Measurements from ENCODE around the gene IRF9. TPM values are rescaled to one million over a fixed set of nuclear protein-coding genes. Genes with fewer than 3 reads are reported as not detected.

IRF9 gene
- total and polyA plus RNA-seq, 7 donors: 46.2 to 115 (median 55.6) TPM

DNA sequence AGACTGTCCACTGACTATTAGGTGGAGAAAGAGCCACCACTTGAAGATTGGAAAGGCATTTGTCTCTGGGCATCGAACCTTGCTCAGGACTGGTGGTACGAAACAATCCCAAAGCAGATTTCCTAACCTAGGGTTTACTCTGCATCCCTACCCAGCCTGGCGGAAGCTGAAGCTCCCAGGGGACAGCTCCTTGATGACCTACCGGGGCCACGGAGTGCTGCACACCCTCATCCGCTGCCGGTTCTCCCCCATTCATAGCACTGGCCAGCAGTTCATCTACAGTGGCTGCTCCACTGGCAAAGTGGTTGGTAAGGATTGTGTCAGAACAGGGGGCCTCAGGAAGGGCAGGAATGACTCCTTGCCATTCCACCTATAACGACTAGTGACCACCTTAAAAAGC lies 39.9 kb upstream of the IRF9 start:
- Histone ChIP-seq H3K4me3 (no peak overlapping the region), H3K36me3 (peaks cover 24 to 77% (median 49%) of the 10 kb centered on the region in 4 donors), H3K27ac (no peak overlapping the region), H3K27me3 (no peaks in the 10 kb centered on the region), H3K4me1 (peaks cover 0 to 7% (median 2%) of the 10 kb centered on the region in 4 donors), H3K9me3 (no peaks in the 10 kb centered on the region)
- DNase-seq: no peak
- WGBS, 2 donors: 96 to 97% methylated on average over 8 of the region's 8 CpGs
- no peak for TF ChIP-seq EP300 (IDR thresholded peaks at IDR 0.05)
- TF ChIP-seq POLR2AphosphoS5 (IDR thresholded peaks at IDR 0.05): no peak
- TF ChIP-seq, protein P1, sequence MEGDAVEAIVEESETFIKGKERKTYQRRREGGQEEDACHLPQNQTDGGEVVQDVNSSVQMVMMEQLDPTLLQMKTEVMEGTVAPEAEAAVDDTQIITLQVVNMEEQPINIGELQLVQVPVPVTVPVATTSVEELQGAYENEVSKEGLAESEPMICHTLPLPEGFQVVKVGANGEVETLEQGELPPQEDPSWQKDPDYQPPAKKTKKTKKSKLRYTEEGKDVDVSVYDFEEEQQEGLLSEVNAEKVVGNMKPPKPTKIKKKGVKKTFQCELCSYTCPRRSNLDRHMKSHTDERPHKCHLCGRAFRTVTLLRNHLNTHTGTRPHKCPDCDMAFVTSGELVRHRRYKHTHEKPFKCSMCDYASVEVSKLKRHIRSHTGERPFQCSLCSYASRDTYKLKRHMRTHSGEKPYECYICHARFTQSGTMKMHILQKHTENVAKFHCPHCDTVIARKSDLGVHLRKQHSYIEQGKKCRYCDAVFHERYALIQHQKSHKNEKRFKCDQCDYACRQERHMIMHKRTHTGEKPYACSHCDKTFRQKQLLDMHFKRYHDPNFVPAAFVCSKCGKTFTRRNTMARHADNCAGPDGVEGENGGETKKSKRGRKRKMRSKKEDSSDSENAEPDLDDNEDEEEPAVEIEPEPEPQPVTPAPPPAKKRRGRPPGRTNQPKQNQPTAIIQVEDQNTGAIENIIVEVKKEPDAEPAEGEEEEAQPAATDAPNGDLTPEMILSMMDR (IDR thresholded peaks at IDR 0.05): no peak
- TF ChIP-seq POLR2A (IDR thresholded peaks at IDR 0.05): no peak
- intact Hi-C loops (cut with DNase I): no loop called here

DNA sequence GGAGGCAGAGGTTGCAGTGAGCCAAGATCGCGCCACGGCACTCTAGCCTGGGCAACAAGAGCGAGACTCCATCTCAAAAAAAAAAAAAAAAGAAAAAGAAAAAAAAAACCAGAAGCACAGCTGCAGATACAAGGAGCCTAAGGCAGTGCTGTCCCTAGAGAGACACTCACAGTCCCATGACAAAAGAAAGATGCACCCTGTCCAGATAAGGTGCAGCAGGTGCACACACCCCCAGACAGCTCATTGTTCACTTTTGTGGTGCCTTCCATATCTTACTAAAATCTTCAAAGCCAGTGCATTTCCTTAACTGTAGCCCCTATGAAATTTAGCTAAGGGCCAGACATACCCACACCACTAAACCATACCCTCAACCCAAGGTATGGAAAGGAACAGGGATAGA lies 38.6 kb upstream of the IRF9 start:
- DNase-seq: no peak
- Histone ChIP-seq H3K4me3 (no peak overlapping the region), H3K36me3 (peaks cover 24 to 71% (median 47%) of the 10 kb centered on the region in 4 donors), H3K9me3 (no peaks in the 10 kb centered on the region), H3K27me3 (no peaks in the 10 kb centered on the region), H3K4me1 (no peaks in the 10 kb centered on the region), H3K27ac (no peak overlapping the region)
- intact Hi-C loops (cut with DNase I): no loop called here
- WGBS, 2 donors: 93 to 99% methylated on average over 4 of the region's 4 CpGs
- TF ChIP-seq POLR2AphosphoS5 (IDR thresholded peaks at IDR 0.05): no peak
- no peak for TF ChIP-seq EP300 (IDR thresholded peaks at IDR 0.05)
- TF ChIP-seq, protein P1 (IDR thresholded peaks at IDR 0.05): no peak
- no peak for TF ChIP-seq POLR2A (IDR thresholded peaks at IDR 0.05)

DNA sequence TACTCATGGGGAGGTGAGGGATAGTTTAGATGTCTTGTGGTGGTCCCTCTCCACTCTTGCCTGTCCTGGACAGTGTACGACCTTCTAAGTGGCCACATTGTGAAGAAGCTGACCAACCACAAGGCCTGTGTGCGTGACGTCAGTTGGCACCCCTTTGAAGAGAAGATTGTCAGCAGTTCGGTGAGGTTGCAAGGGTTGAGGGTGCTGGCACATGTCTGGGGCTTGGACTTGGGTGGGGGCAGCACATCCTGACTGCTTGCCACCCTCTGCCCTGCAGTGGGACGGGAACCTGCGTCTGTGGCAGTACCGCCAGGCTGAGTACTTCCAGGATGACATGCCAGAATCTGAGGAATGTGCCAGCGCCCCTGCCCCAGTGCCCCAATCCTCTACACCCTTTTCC lies 38.2 kb upstream of the IRF9 start:
- no peaks in the 10 kb centered on the region for H3K27me3 ChIP-seq
- H3K27ac ChIP-seq: no peak overlapping the region
- H3K4me3 ChIP-seq: no peak overlapping the region
- no peaks in the 10 kb centered on the region for H3K9me3 ChIP-seq
- 94 to 95% methylated on average over 8 of the region's 8 CpGs for WGBS, 2 donors
- H3K36me3 ChIP-seq: peaks cover 24 to 66% (median 46%) of the 10 kb centered on the region in 4 donors
- intact Hi-C loops (cut with DNase I): no loop called here
- TF ChIP-seq EP300 (IDR thresholded peaks at IDR 0.05): no peak
- TF ChIP-seq POLR2AphosphoS5 (IDR thresholded peaks at IDR 0.05): no peak
- TF ChIP-seq POLR2A (IDR thresholded peaks at IDR 0.05): no peak
- TF ChIP-seq, protein P1 (IDR thresholded peaks at IDR 0.05): no peak
- no peaks in the 10 kb centered on the region for H3K4me1 ChIP-seq
- DNase-seq: no peak

GRCh38 chr14:24123424-24124417 lies 37.3 kb upstream of the IRF9 start:
- no peak overlapping the region for H3K27ac ChIP-seq
- H3K36me3 ChIP-seq: peaks cover 16 to 58% (median 40%) of the 10 kb centered on the region in 4 donors
- no peaks in the 10 kb centered on the region for H3K4me1 ChIP-seq
- TF ChIP-seq POLR2A (IDR thresholded peaks at IDR 0.05): no peak
- H3K4me3 ChIP-seq: no peak overlapping the region
- H3K9me3 ChIP-seq: no peaks in the 10 kb centered on the region
- intact Hi-C loops (cut with DNase I): no loop called here
- 84 to 85% methylated on average over 9 of the region's 9 CpGs for WGBS, 2 donors
- DNase-seq: no peak
- no peaks in the 10 kb centered on the region for H3K27me3 ChIP-seq

GRCh38 chr14:24126939-24127338 lies 34.1 kb upstream of the IRF9 start:
- intact Hi-C loops (cut with DNase I): no loop called here
- Histone ChIP-seq H3K4me3 (no peak overlapping the region), H3K4me1 (no peaks in the 10 kb centered on the region), H3K27me3 (no peaks in the 10 kb centered on the region), H3K9me3 (no peaks in the 10 kb centered on the region), H3K27ac (no peak overlapping the region), H3K36me3 (peaks cover 6 to 26% (median 13%) of the 10 kb centered on the region in 4 donors)
- DNase-seq: no peak
- TF ChIP-seq, protein P1 (IDR thresholded peaks at IDR 0.05): no peak
- TF ChIP-seq POLR2AphosphoS5 (IDR thresholded peaks at IDR 0.05) (no peak), EP300 (IDR thresholded peaks at IDR 0.05) (no peak), POLR2A (IDR thresholded peaks at IDR 0.05) (no peak)

Data from sigmoid colon (tissue), 7 donors.